ENCODE data around the gene TEX36. TPM values are rescaled to one million over a fixed set of nuclear protein-coding genes. Genes with fewer than 3 reads are reported as not detected.
"Not testable (repeated sequence)": the region's sequence is repeated elsewhere in the genome, so short reads cannot be mapped to it uniquely, and the experiment has no call there.

Gene TEX36
- total RNA-seq, 1 experiment from 2014 or later = not detected

GRCh38 chr10:125696884-125697283, 13.9 kb upstream of the TEX36 start:
- H3K9me3 ChIP-seq (ENCODE audit: low read length); H2AFZ ChIP-seq (ENCODE audit: low read length); H3K4me2 ChIP-seq (ENCODE audit: low read depth, low read length, poor library complexity, severe bottlenecking); H3K36me3 ChIP-seq (ENCODE audit: insufficient read depth, low read length); H4K20me1 ChIP-seq (ENCODE audit: insufficient read depth, low read depth, low read length); H3K4me1 ChIP-seq (ENCODE audit: low read length); H3K27me3 ChIP-seq (ENCODE audit: low read length); H3K9me2 ChIP-seq (replicated peaks; ENCODE audit: insufficient read depth, low read length); H3K9ac ChIP-seq (ENCODE audit: low read length); H3K27ac ChIP-seq (ENCODE audit: low read length); H3K79me2 ChIP-seq (ENCODE audit: low read length); H3K4me3 ChIP-seq (ENCODE audit: low read length); DNase-seq: not testable (repeated sequence)

- H4K20me1 ChIP-seq (ENCODE audit: insufficient read depth, low read depth, low read length) = no peaks in the 10 kb centered on the region
- no peaks in the 10 kb centered on the region for H3K9me3 ChIP-seq (ENCODE audit: low read length)
- no peak overlapping the region for H2AFZ ChIP-seq (ENCODE audit: low read length)
- H3K27me3 ChIP-seq (ENCODE audit: low read length) = no peaks in the 10 kb centered on the region
- no peak overlapping the region for H3K4me2 ChIP-seq (ENCODE audit: low read depth, low read length, poor library complexity, severe bottlenecking)
- H3K4me1 ChIP-seq (ENCODE audit: low read length) = peaks cover 6% of the 10 kb centered on the region
- no peak overlapping the region for H3K4me3 ChIP-seq (ENCODE audit: low read length)
- DNase-seq = no peak
- H3K27ac ChIP-seq (ENCODE audit: low read length) = no peak overlapping the region
- no peaks in the 10 kb centered on the region for H3K36me3 ChIP-seq (ENCODE audit: insufficient read depth, low read length)
- H3K9ac ChIP-seq (ENCODE audit: low read length) = no peak overlapping the region
- H3K79me2 ChIP-seq (ENCODE audit: low read length) = no peaks in the 10 kb centered on the region
- no peaks in the 10 kb centered on the region for H3K9me2 ChIP-seq (replicated peaks; ENCODE audit: insufficient read depth, low read length)
Measured at GRCh38 chr10:125694883-125695282, 11.9 kb upstream of the TEX36 start.

- H3K36me3 ChIP-seq (ENCODE audit: insufficient read depth, low read length) = no peaks in the 10 kb centered on the region
- H3K9me3 ChIP-seq (ENCODE audit: low read length) = no peaks in the 10 kb centered on the region
- no peaks in the 10 kb centered on the region for H3K4me1 ChIP-seq (ENCODE audit: low read length)
- H3K9ac ChIP-seq (ENCODE audit: low read length) = no peak overlapping the region
- H3K4me3 ChIP-seq (ENCODE audit: low read length) = no peak overlapping the region
- H3K79me2 ChIP-seq (ENCODE audit: low read length) = no peaks in the 10 kb centered on the region
- H3K27ac ChIP-seq (ENCODE audit: low read length) = no peak overlapping the region
- DNase-seq = no peak
- H3K9me2 ChIP-seq (replicated peaks; ENCODE audit: insufficient read depth, low read length) = no peaks in the 10 kb centered on the region
- no peaks in the 10 kb centered on the region for H3K27me3 ChIP-seq (ENCODE audit: low read length)
- H4K20me1 ChIP-seq (ENCODE audit: insufficient read depth, low read depth, low read length) = no peaks in the 10 kb centered on the region
- no peak overlapping the region for H3K4me2 ChIP-seq (ENCODE audit: low read depth, low read length, poor library complexity, severe bottlenecking)
- no peak overlapping the region for H2AFZ ChIP-seq (ENCODE audit: low read length)
Measured at GRCh38 chr10:125693524-125693847, 10.5 kb upstream of the TEX36 start.

- H3K9me3 ChIP-seq (ENCODE audit: low read length) = no peaks in the 10 kb centered on the region
- H3K4me3 ChIP-seq (ENCODE audit: low read length) = no peak overlapping the region
- H4K20me1 ChIP-seq (ENCODE audit: insufficient read depth, low read depth, low read length) = no peaks in the 10 kb centered on the region
- no peaks in the 10 kb centered on the region for H3K36me3 ChIP-seq (ENCODE audit: insufficient read depth, low read length)
- no peak overlapping the region for H2AFZ ChIP-seq (ENCODE audit: low read length)
- no peak overlapping the region for H3K9ac ChIP-seq (ENCODE audit: low read length)
- H3K27me3 ChIP-seq (ENCODE audit: low read length) = no peaks in the 10 kb centered on the region
- no peak overlapping the region for H3K4me2 ChIP-seq (ENCODE audit: low read depth, low read length, poor library complexity, severe bottlenecking)
- H3K4me1 ChIP-seq (ENCODE audit: low read length) = no peaks in the 10 kb centered on the region
- H3K27ac ChIP-seq (ENCODE audit: low read length) = no peak overlapping the region
- no peaks in the 10 kb centered on the region for H3K9me2 ChIP-seq (replicated peaks; ENCODE audit: insufficient read depth, low read length)
- no peak for DNase-seq
- no peaks in the 10 kb centered on the region for H3K79me2 ChIP-seq (ENCODE audit: low read length)
Measured at GRCh38 chr10:125692601-125693523, 9.9 kb upstream of the TEX36 start.

- H3K9me3 ChIP-seq (ENCODE audit: low read length) = no peaks in the 10 kb centered on the region
- no peak overlapping the region for H2AFZ ChIP-seq (ENCODE audit: low read length)
- H3K79me2 ChIP-seq (ENCODE audit: low read length) = no peaks in the 10 kb centered on the region
- no peaks in the 10 kb centered on the region for H3K36me3 ChIP-seq (ENCODE audit: insufficient read depth, low read length)
- no peak overlapping the region for H3K4me3 ChIP-seq (ENCODE audit: low read length)
- no peak for DNase-seq
- H3K4me2 ChIP-seq (ENCODE audit: low read depth, low read length, poor library complexity, severe bottlenecking) = no peak overlapping the region
- no peak overlapping the region for H3K9ac ChIP-seq (ENCODE audit: low read length)
- H3K27ac ChIP-seq (ENCODE audit: low read length) = no peak overlapping the region
- no peaks in the 10 kb centered on the region for H3K27me3 ChIP-seq (ENCODE audit: low read length)
- no peaks in the 10 kb centered on the region for H4K20me1 ChIP-seq (ENCODE audit: insufficient read depth, low read depth, low read length)
- no peaks in the 10 kb centered on the region for H3K9me2 ChIP-seq (replicated peaks; ENCODE audit: insufficient read depth, low read length)
- no peaks in the 10 kb centered on the region for H3K4me1 ChIP-seq (ENCODE audit: low read length)
Measured at GRCh38 chr10:125692196-125692595, 9.2 kb upstream of the TEX36 start.

- Histone ChIP-seq H3K9ac (ENCODE audit: low read length) (no peak overlapping the region), H4K20me1 (ENCODE audit: insufficient read depth, low read depth, low read length) (no peaks in the 10 kb centered on the region), H3K4me2 (ENCODE audit: low read depth, low read length, poor library complexity, severe bottlenecking) (no peak overlapping the region), H3K79me2 (ENCODE audit: low read length) (no peaks in the 10 kb centered on the region), H3K9me3 (ENCODE audit: low read length) (no peaks in the 10 kb centered on the region), H3K4me3 (ENCODE audit: low read length) (no peak overlapping the region), H3K36me3 (ENCODE audit: insufficient read depth, low read length) (no peaks in the 10 kb centered on the region), H3K27me3 (ENCODE audit: low read length) (no peaks in the 10 kb centered on the region), H3K27ac (ENCODE audit: low read length) (no peak overlapping the region), H3K4me1 (ENCODE audit: low read length) (no peaks in the 10 kb centered on the region), H3K9me2 (replicated peaks; ENCODE audit: insufficient read depth, low read length) (no peaks in the 10 kb centered on the region), H2AFZ (ENCODE audit: low read length) (no peak overlapping the region)
- no peak for DNase-seq
Measured at GRCh38 chr10:125691160-125691981, 8.4 kb upstream of the TEX36 start.

- Histone ChIP-seq H3K9ac (ENCODE audit: low read length) (no peak overlapping the region), H3K27ac (ENCODE audit: low read length) (no peak overlapping the region), H3K4me1 (ENCODE audit: low read length) (no peaks in the 10 kb centered on the region), H3K4me2 (ENCODE audit: low read depth, low read length, poor library complexity, severe bottlenecking) (no peak overlapping the region), H3K27me3 (ENCODE audit: low read length) (no peaks in the 10 kb centered on the region), H3K79me2 (ENCODE audit: low read length) (no peaks in the 10 kb centered on the region), H4K20me1 (ENCODE audit: insufficient read depth, low read depth, low read length) (no peaks in the 10 kb centered on the region), H3K9me3 (ENCODE audit: low read length) (no peaks in the 10 kb centered on the region), H3K4me3 (ENCODE audit: low read length) (no peak overlapping the region), H3K9me2 (replicated peaks; ENCODE audit: insufficient read depth, low read length) (no peaks in the 10 kb centered on the region), H3K36me3 (ENCODE audit: insufficient read depth, low read length) (no peaks in the 10 kb centered on the region), H2AFZ (ENCODE audit: low read length) (no peak overlapping the region)
- no peak for DNase-seq
Measured at GRCh38 chr10:125689955-125690569, 7.1 kb upstream of the TEX36 start.

GRCh38 chr10:125687507-125688185, 4.7 kb upstream of the TEX36 start:
- Histone ChIP-seq H3K9ac (ENCODE audit: low read length) (no peak overlapping the region), H3K27me3 (ENCODE audit: low read length) (no peaks in the 10 kb centered on the region), H3K9me3 (ENCODE audit: low read length) (no peaks in the 10 kb centered on the region), H3K4me2 (ENCODE audit: low read depth, low read length, poor library complexity, severe bottlenecking) (no peak overlapping the region), H4K20me1 (ENCODE audit: insufficient read depth, low read depth, low read length) (no peaks in the 10 kb centered on the region), H3K4me1 (ENCODE audit: low read length) (no peaks in the 10 kb centered on the region), H3K79me2 (ENCODE audit: low read length) (no peaks in the 10 kb centered on the region), H3K27ac (ENCODE audit: low read length) (no peak overlapping the region), H3K36me3 (ENCODE audit: insufficient read depth, low read length) (no peaks in the 10 kb centered on the region), H3K4me3 (ENCODE audit: low read length) (no peak overlapping the region), H3K9me2 (replicated peaks; ENCODE audit: insufficient read depth, low read length) (no peaks in the 10 kb centered on the region), H2AFZ (ENCODE audit: low read length) (no peak overlapping the region)
- DNase-seq = no peak

All from Karpas-422 (cell line).